Activated CD4-positive, CD25-positive, alpha-beta regulatory T cell treated with anti-CD3 and anti-CD28 coated beads, Interleukin-2, amount 50 U/mL, for 16 hours (primary cell): ENCODE measurements around the gene IGSF21.

Experiments used
- DNase-seq: peaks from one replicate; pipeline ENCODE4 v3.0.0-alpha.2; 2020; ENCODE audit warnings: low read depth, low spot score

Gene IGSF21

GRCh38 chr1:18294437-18295176 is 187.0 kb downstream of the IGSF21 start:
- no peak for DNase-seq

- no peak for DNase-seq
Measured at GRCh38 chr1:18297896-18298648, 190.5 kb downstream of the IGSF21 start.

GRCh38 chr1:18299441-18300338 is 192.1 kb downstream of the IGSF21 start:
- no peak for DNase-seq

DNA sequence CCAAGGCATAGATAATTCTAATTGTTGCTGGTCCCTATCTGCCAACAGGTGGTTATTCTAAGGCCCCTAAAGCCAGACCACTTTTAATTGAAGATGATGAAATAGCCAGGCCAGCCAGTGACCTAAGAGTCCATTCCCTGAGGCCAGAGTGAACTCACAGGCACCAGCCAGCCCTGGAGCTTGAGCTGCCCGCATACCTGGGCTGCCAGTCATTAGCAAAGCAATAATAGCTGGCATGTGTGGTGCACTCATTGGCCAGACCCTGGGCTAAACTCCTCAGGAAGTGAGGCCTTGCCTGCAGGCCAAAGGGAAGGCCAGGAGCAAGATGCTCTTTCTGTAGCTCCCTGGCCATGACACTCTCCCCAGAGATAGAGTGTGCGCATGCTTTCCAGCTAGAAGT is 192.8 kb downstream of the IGSF21 start:
- no peak for DNase-seq

GRCh38 chr1:18302788-18303413 is 195.3 kb downstream of the IGSF21 start:
- DNase-seq, result no peak

DNA sequence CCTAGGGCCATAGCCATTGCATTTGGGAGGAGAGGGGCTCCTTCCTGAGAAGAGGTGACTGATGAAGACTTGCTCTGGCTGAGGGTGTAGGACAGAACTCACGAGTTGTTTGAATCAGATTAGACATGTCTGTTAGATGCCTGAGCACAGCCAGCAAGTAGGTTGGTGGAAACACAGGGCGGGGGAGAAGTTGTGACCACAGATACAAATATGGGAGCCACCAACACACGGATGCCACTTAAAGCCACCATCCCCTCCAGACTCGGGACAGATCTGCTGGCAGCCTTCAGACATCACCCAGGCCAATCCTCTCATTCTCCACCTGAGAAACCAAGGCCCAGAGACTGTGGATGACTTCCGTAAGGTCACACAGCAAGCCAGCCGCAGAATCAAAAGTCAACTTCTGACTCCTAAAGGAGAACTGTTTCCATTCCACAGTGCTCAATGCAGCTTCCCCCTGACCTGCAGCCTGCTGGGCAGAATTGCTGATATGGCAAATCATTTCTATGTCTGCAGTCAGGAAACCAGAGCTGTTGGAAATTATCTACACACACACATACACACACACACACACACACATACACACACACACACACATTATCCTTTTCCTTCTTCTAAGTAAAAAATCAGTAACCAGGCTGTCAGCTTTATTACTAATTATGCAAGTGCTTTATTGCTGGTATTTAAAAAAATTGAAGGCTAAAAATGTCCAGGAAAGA is 196.7 kb downstream of the IGSF21 start:
- DNase-seq, result no peak

DNA sequence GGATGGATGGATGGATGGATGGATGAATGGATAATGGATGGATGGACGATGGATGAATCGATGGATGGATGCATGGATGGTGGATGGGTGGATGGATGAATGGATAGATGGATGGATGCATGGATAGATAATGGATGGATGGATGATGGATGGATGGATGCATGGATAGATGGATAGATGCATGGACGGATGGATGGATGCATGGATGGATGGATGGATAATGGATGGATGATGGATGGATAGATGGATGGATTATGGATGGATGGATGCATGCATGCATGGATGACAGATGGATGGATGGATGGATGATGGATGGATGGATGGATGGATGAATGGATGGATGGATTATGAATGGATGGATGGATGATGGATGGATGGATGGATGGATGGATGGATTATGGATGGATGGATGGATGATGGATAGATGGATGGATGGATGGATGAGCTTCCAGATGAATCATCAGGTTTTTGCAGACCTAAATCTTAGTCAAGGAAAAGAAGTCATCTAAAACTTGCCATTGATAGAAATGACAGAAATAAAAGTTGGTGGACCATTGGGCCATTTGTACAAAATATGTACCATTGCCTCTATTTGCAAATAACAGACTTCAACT is 197.7 kb downstream of the IGSF21 start:
- DNase-seq, result no peak

DNA sequence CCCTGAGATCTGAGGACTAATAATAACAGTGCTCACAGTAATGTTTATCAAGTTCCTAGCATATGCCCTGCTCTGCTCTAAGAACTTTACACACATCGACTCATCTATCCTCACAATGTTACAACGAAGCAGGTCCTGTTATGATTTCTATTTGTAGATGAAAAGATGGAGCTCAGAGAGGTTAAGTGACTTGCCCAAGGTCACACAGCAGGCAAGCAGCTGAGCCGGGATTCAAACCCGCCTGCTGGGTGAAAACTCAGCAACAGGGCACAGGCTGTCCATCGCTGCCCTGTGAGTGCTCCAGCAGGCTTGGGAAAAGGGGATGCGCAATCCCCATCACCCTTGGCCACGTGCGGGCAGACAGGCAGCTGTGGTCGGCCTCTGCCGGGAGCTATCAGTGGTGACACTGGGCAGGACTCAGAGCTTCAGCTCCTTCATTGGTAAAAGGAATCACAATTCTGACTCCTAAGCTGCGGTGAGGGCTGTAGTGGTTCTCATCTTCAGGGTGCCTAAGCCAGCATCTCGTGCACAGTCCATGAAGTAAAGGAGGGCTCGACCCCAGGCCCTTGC is 199.8 kb downstream of the IGSF21 start:
- DNase-seq, result no peak

DNA sequence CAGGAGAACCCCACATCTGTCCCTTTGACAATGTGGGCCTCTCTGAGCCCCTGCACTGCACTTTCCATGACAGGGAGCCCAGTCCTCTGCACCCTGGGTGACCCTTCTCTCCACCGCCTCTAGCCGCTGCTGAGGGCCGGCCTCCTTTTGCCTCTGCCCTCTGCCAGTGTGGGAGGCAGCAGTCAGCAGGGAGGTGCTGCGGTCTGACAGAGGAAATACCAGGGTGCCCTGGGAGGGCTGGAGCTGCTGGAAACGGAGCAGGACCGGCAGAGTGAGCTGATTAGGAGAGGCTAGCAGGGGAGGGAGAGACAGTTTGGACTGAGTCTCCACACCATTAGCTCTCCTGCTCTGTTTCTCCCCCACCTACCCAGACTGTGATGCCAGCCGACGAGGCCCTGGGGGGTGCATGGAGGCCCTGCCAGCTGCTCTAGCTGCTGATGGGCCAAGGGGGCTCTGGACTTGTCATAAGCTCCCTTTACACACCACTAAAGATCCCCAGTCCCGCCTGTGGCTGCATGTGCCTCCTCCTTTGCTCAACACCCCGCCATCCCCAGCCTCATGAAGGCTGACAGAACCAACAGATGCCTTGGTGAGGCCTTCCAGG is 202.1 kb downstream of the IGSF21 start:
- no peak for DNase-seq

DNA sequence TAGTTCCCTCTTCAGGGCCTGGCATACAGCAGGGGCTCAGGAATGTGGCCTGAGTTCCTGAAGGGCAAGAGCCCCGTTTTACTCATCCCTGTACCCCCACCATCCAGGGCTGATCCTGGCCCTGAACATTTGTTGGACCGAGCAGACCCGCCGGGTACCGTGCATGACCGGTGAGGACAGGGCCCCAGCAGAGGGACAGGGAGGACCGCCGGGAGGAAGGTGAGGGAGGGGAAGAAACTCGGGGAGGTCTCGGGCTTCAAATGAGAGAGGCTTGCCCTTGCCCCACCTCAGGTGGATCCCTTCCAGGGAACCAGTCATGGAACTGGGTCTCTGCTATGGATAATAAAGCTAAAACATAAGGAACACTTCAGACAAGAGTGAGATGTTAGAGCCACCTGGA is 205.4 kb downstream of the IGSF21 start:
- no peak for DNase-seq

DNA sequence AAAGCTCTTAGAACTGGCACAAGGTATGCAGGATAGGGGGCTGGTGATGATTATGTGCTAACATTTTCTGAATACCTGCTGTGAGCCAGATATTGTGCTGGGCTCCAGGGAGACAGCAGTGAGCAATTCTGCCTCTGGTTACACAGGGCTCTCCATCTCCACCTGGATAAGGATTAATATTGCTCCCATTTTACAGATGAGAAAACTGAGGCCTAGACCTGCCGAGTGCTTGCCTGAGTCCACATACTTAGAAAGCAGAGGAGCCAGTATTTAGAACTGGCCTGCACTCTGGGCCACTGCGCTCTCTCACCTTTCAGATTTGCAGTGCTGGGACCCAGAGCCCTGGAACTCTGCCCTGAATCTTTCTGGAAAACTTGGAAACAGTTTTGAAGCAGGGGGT is 205.9 kb downstream of the IGSF21 start:
- DNase-seq, result no peak

DNA sequence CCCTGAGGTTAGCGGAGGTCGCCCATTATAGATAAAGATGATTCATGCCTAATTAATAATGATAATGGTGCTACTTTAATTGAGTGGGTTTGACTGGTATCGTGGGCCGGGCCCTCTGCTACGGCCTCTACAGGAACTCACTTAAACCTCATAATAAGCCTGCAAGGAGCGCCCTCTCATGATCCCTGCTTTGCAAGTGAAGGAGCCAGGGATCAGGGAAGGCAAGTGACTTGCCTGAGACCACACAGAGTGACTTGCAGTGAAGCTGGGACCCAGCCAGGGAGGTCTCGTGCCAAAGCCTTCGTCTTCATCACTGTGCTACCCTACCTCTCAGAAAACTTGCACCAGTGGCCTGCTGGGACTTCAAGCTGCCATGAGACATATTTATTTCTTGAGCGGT is 206.8 kb downstream of the IGSF21 start:
- no peak for DNase-seq

DNA sequence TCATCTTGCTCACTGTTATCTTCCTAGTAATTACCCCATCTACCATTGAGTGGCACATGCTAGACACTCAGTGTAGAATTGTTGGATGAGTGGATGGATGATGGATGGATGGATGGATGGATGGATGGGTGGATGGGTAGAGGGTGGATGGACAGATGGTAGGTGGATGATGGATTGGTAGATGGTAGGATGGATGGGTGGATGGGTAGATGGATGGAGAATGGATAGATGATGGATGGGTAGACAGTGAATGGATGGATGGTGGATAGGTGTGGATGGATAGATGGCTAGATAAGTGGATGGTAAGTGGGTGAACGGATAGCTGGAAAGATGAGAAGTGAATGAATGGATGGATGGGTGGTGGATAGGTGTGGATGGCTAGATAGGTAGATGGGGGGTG is 207.9 kb downstream of the IGSF21 start:
- no peak for DNase-seq

- no peak for DNase-seq
Measured at GRCh38 chr1:18316764-18317163, 209.2 kb downstream of the IGSF21 start.

GRCh38 chr1:18319099-18319498 is 211.5 kb downstream of the IGSF21 start:
- DNase-seq, result no peak

DNA sequence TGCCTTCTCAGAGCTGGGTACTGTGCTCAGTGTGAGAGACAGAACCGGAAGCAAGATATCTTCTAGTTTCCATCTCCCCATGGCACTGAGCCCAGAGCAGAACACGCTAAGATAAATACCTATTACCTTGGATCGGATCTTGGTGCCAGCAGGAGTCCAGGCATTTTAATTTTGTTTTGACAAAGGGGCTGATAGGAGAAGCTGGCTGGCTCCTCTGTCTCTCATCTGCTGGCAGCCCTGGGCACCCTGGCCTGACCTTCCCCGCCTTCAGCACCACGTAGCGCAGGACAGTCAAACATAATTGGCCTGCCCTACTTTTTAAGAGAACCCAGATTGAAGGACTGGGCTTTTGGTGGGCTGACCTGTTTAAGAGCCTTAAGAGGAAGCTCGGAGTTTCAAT is 212.5 kb downstream of the IGSF21 start:
- no peak for DNase-seq

DNA sequence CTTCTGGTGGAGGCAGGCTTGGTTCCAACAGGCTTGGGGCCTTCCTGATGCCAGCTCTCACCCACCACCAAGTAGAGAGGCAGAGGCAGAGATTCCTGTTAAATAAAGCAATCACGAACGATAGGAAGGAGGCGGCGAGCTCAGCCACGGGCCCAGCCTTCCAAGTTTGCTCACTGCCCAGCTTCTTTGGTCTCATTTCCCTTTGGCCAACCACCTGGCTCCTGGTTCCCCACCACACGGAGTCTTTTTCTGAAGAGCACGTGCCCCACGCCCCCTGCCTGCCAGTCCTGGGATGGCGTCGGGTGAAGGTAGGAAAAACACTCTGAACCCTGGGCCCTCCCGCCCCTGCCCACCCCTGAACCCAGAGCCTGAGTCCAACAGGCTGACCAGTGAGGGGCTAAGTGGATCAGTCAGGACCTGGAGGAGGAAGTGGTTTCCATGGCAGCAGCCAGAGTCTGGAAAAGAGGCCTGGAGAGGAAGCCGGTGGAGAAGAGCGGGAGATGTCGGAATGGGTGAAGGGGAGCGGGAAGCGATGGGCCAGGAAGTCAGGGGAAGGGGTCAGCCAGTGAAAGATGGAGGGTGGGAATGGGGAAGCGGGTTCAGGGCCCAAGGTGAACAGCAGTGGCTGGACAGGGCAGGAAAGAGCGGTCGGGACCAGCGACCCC is 214.9 kb downstream of the IGSF21 start:
- DNase-seq, result no peak

- DNase-seq, result no peak
Measured at GRCh38 chr1:18323259-18323658, 215.7 kb downstream of the IGSF21 start.

- DNase-seq, result no peak
Measured at GRCh38 chr1:18324246-18324645, 216.6 kb downstream of the IGSF21 start.
